Measurements from ENCODE around the gene PSMA7.

The PSMA7 gene

GRCh38 chr20:62179162-62179504 lies 35.9 kb upstream of the PSMA7 start:
- H3K9ac ChIP-seq (ENCODE audit: low read depth, low read length), result no peak overlapping the region
- no peaks in the 10 kb centered on the region for H3K9me3 ChIP-seq (ENCODE audit: control insufficient read depth, insufficient read depth, low read length)
- H3K27me3 ChIP-seq (ENCODE audit: control insufficient read depth, insufficient read depth, low read length), result no peaks in the 10 kb centered on the region
- peaks cover 2% of the 10 kb centered on the region for H3K4me1 ChIP-seq (ENCODE audit: control insufficient read depth, insufficient read depth, low read length)
- peaks cover 15% of the 10 kb centered on the region for H3K36me3 ChIP-seq (ENCODE audit: control insufficient read depth, insufficient read depth, low read length)
- no peak overlapping the region for H3K4me3 ChIP-seq (ENCODE audit: low read depth, low read length)

GRCh38 chr20:62178316-62179161 lies 35.3 kb upstream of the PSMA7 start:
- peaks cover 18% of the 10 kb centered on the region for H3K36me3 ChIP-seq (ENCODE audit: control insufficient read depth, insufficient read depth, low read length)
- no peak overlapping the region for H3K4me3 ChIP-seq (ENCODE audit: low read depth, low read length)
- H3K9ac ChIP-seq (ENCODE audit: low read depth, low read length), result no peak overlapping the region
- H3K9me3 ChIP-seq (ENCODE audit: control insufficient read depth, insufficient read depth, low read length), result no peaks in the 10 kb centered on the region
- H3K27me3 ChIP-seq (ENCODE audit: control insufficient read depth, insufficient read depth, low read length), result no peaks in the 10 kb centered on the region
- H3K4me1 ChIP-seq (ENCODE audit: control insufficient read depth, insufficient read depth, low read length), result peaks cover 1% of the 10 kb centered on the region

GRCh38 chr20:62177307-62177706 lies 34.1 kb upstream of the PSMA7 start:
- Histone ChIP-seq H3K27me3 (ENCODE audit: control insufficient read depth, insufficient read depth, low read length) (no peaks in the 10 kb centered on the region), H3K9me3 (ENCODE audit: control insufficient read depth, insufficient read depth, low read length) (no peaks in the 10 kb centered on the region), H3K4me3 (ENCODE audit: low read depth, low read length) (no peak overlapping the region), H3K36me3 (ENCODE audit: control insufficient read depth, insufficient read depth, low read length) (peaks cover 20% of the 10 kb centered on the region), H3K4me1 (ENCODE audit: control insufficient read depth, insufficient read depth, low read length) (no peaks in the 10 kb centered on the region), H3K9ac (ENCODE audit: low read depth, low read length) (no peak overlapping the region)

- Histone ChIP-seq H3K4me3 (ENCODE audit: low read depth, low read length) (no peak overlapping the region), H3K9ac (ENCODE audit: low read depth, low read length) (no peak overlapping the region), H3K9me3 (ENCODE audit: control insufficient read depth, insufficient read depth, low read length) (no peaks in the 10 kb centered on the region), H3K27me3 (ENCODE audit: control insufficient read depth, insufficient read depth, low read length) (no peaks in the 10 kb centered on the region), H3K36me3 (ENCODE audit: control insufficient read depth, insufficient read depth, low read length) (peaks cover 20% of the 10 kb centered on the region), H3K4me1 (ENCODE audit: control insufficient read depth, insufficient read depth, low read length) (no peaks in the 10 kb centered on the region)
Measured at GRCh38 chr20:62176866-62177265, 33.7 kb upstream of the PSMA7 start.

GRCh38 chr20:62175711-62176110 lies 32.5 kb upstream of the PSMA7 start:
- no peaks in the 10 kb centered on the region for H3K4me1 ChIP-seq (ENCODE audit: control insufficient read depth, insufficient read depth, low read length)
- no peaks in the 10 kb centered on the region for H3K27me3 ChIP-seq (ENCODE audit: control insufficient read depth, insufficient read depth, low read length)
- H3K36me3 ChIP-seq (ENCODE audit: control insufficient read depth, insufficient read depth, low read length), result peaks cover 20% of the 10 kb centered on the region
- H3K4me3 ChIP-seq (ENCODE audit: low read depth, low read length), result no peak overlapping the region
- no peaks in the 10 kb centered on the region for H3K9me3 ChIP-seq (ENCODE audit: control insufficient read depth, insufficient read depth, low read length)
- H3K9ac ChIP-seq (ENCODE audit: low read depth, low read length), result no peak overlapping the region

GRCh38 chr20:62174870-62175624 lies 31.9 kb upstream of the PSMA7 start:
- H3K9me3 ChIP-seq (ENCODE audit: control insufficient read depth, insufficient read depth, low read length), result no peaks in the 10 kb centered on the region
- H3K9ac ChIP-seq (ENCODE audit: low read depth, low read length), result no peak overlapping the region
- no peak overlapping the region for H3K4me3 ChIP-seq (ENCODE audit: low read depth, low read length)
- H3K27me3 ChIP-seq (ENCODE audit: control insufficient read depth, insufficient read depth, low read length), result no peaks in the 10 kb centered on the region
- H3K36me3 ChIP-seq (ENCODE audit: control insufficient read depth, insufficient read depth, low read length), result peaks cover 20% of the 10 kb centered on the region
- no peaks in the 10 kb centered on the region for H3K4me1 ChIP-seq (ENCODE audit: control insufficient read depth, insufficient read depth, low read length)

GRCh38 chr20:62174021-62174804 lies 31.0 kb upstream of the PSMA7 start:
- no peak overlapping the region for H3K4me3 ChIP-seq (ENCODE audit: low read depth, low read length)
- H3K36me3 ChIP-seq (ENCODE audit: control insufficient read depth, insufficient read depth, low read length), result peaks cover 18% of the 10 kb centered on the region
- H3K27me3 ChIP-seq (ENCODE audit: control insufficient read depth, insufficient read depth, low read length), result no peaks in the 10 kb centered on the region
- H3K4me1 ChIP-seq (ENCODE audit: control insufficient read depth, insufficient read depth, low read length), result no peaks in the 10 kb centered on the region
- H3K9me3 ChIP-seq (ENCODE audit: control insufficient read depth, insufficient read depth, low read length), result no peaks in the 10 kb centered on the region
- no peak overlapping the region for H3K9ac ChIP-seq (ENCODE audit: low read depth, low read length)

- no peaks in the 10 kb centered on the region for H3K27me3 ChIP-seq (ENCODE audit: control insufficient read depth, insufficient read depth, low read length)
- H3K9me3 ChIP-seq (ENCODE audit: control insufficient read depth, insufficient read depth, low read length), result no peaks in the 10 kb centered on the region
- H3K36me3 ChIP-seq (ENCODE audit: control insufficient read depth, insufficient read depth, low read length), result peaks cover 19% of the 10 kb centered on the region
- no peak overlapping the region for H3K9ac ChIP-seq (ENCODE audit: low read depth, low read length)
- H3K4me1 ChIP-seq (ENCODE audit: control insufficient read depth, insufficient read depth, low read length), result no peaks in the 10 kb centered on the region
- no peak overlapping the region for H3K4me3 ChIP-seq (ENCODE audit: low read depth, low read length)
Measured at GRCh38 chr20:62172666-62173065, 29.5 kb upstream of the PSMA7 start.

- Histone ChIP-seq H3K36me3 (ENCODE audit: control insufficient read depth, insufficient read depth, low read length) (peaks cover 25% of the 10 kb centered on the region), H3K4me1 (ENCODE audit: control insufficient read depth, insufficient read depth, low read length) (no peaks in the 10 kb centered on the region), H3K9ac (ENCODE audit: low read depth, low read length) (no peak overlapping the region), H3K4me3 (ENCODE audit: low read depth, low read length) (no peak overlapping the region), H3K9me3 (ENCODE audit: control insufficient read depth, insufficient read depth, low read length) (no peaks in the 10 kb centered on the region), H3K27me3 (ENCODE audit: control insufficient read depth, insufficient read depth, low read length) (no peaks in the 10 kb centered on the region)
Measured at GRCh38 chr20:62171245-62171644, 28.1 kb upstream of the PSMA7 start.

- H3K36me3 ChIP-seq (ENCODE audit: control insufficient read depth, insufficient read depth, low read length), result peaks cover 31% of the 10 kb centered on the region
Measured at GRCh38 chr20:62170536-62170935, 27.3 kb upstream of the PSMA7 start.

GRCh38 chr20:62168890-62169435 lies 25.8 kb upstream of the PSMA7 start:
- peaks cover 40% of the 10 kb centered on the region for H3K36me3 ChIP-seq (ENCODE audit: control insufficient read depth, insufficient read depth, low read length)
- no peaks in the 10 kb centered on the region for H3K9me3 ChIP-seq (ENCODE audit: control insufficient read depth, insufficient read depth, low read length)
- H3K4me1 ChIP-seq (ENCODE audit: control insufficient read depth, insufficient read depth, low read length), result no peaks in the 10 kb centered on the region
- no peak overlapping the region for H3K9ac ChIP-seq (ENCODE audit: low read depth, low read length)
- no peaks in the 10 kb centered on the region for H3K27me3 ChIP-seq (ENCODE audit: control insufficient read depth, insufficient read depth, low read length)
- no peak overlapping the region for H3K4me3 ChIP-seq (ENCODE audit: low read depth, low read length)

More at GRCh38 chr20:62170536-62170935, 27.3 kb upstream of the PSMA7 start:
- Histone ChIP-seq H3K4me1 (ENCODE audit: control insufficient read depth, insufficient read depth, low read length) (no peaks in the 10 kb centered on the region), H3K4me3 (ENCODE audit: low read depth, low read length) (no peak overlapping the region), H3K27me3 (ENCODE audit: control insufficient read depth, insufficient read depth, low read length) (no peaks in the 10 kb centered on the region), H3K9me3 (ENCODE audit: control insufficient read depth, insufficient read depth, low read length) (no peaks in the 10 kb centered on the region), H3K9ac (ENCODE audit: low read depth, low read length) (no peak overlapping the region)
